ENCODE results near the gene GSC2.

GRCh38 chr22:19129871-19130270 is 20.2 kb downstream of the GSC2 start:
- TF ChIP-seq SP1 (IDR thresholded peaks at IDR 0.05): no peak
- no peak for TF ChIP-seq SUZ12 (IDR thresholded peaks at IDR 0.05)
- TF ChIP-seq NFRKB (IDR thresholded peaks at IDR 0.05): no peak
- TF ChIP-seq FOXM1 (IDR thresholded peaks at IDR 0.05; ENCODE audit: borderline replicate concordance): no peak
- no peak for TF ChIP-seq FOXK2 (IDR thresholded peaks at IDR 0.05)
- no peak for TF ChIP-seq TARDBP (IDR thresholded peaks at IDR 0.05)
- no peak for TF ChIP-seq FOXA1 (IDR thresholded peaks at IDR 0.05)
- no peak for TF ChIP-seq PKNOX1 (IDR thresholded peaks at IDR 0.05)
